GM12801 (cell line): ENCODE data around the gene SEC31B.

Source experiments
- CTCF ChIP-seq: IDR thresholded peaks from one replicate; pipeline ENCODE4 v1.5.1; 2011; ENCODE audit warnings: control low read depth; ENCODE audit not compliant: insufficient read length; ENCODE audit errors: extremely low read depth

Gene SEC31B

DNA sequence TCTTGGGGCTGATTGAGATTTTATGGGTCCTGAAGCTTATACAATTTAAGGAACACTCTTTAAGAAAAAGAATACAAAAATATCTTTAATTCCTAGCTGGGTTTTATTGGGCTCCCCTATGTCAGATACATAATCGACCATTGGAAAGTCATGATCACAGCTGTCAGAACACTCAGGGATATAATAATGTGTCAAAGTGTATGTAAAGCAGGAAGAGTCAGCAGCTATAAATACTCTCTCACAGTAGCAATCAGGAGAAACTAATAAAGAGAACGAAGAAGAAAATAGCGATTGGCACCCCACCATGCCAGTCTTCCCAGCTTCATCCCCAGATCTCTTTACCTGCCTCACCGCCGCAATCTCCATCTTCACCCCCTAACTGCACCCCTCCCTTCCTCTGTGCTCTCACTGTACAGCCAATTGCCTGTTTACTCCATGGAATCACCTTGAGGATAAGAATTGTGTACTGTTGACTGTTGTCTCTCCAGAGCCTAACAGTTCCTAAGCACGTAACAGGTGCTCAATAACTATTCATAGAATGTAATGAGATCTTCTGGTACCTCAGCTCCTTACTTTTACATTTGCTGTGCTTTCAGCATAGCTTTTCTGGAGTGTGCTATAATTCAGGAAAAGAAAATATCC lies 80.9 kb downstream of the SEC31B start:
- no peak for TF ChIP-seq CTCF
